ENCODE measurements around the gene CABLES2.

The CABLES2 gene, protein sequence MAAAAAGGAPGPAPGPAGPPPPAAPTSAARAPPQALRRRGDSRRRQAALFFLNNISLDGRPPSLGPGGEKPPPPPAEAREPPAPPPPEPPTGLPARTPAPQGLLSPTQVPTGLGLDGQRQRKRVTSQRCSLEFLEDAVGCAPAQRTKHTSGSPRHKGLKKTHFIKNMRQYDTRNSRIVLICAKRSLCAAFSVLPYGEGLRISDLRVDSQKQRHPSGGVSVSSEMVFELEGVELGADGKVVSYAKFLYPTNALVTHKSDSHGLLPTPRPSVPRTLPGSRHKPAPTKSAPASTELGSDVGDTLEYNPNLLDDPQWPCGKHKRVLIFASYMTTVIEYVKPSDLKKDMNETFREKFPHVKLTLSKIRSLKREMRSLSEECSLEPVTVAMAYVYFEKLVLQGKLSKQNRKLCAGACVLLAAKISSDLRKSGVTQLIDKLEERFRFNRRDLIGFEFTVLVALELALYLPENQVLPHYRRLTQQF

DNA sequence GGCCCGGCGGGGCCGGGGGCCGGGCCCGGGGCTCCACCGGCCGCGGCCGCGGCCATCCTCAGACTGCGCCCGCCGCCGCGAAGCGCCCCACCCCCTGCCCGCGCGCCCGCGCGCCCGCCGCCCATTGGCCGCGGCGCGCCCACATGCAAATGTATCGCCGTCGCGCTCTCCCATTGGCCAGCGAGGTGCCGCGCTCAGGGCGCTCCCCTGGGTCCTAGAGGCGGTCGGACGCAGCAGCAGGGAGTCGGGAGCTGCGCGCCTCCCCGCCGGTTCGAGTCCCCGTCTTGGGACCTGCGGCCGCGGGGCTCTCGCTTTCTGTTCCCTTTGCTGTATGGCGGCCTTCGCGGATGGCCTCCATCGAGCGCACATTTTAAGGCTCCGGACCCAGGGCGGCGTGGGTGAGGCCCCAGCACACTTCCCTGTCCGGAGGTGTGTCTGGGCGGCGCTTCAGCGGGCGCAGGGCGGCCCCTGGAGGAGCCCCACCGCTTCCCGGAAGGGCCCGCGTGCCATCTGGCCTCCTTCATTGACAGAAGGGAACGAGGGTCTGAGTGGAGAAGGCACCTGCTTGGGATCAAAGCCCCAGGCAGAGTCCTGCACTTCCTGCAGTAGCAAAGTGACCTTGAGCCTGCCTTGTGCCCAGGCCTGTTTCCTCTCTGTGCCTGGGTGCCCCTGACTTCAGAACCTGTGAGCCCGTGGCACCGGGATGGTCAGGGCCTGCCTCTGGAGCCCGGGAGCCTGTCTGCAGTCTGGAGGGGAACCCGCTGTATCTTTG is at the start of gene CABLES2:
Gene CABLES2, minus strand, starts transcription at position 65 of the 772 bp plus-strand sequence. Its CDS starts 9 bp downstream, at position 56.
- DNase-seq: peak; percentile 89 to 92

DNA sequence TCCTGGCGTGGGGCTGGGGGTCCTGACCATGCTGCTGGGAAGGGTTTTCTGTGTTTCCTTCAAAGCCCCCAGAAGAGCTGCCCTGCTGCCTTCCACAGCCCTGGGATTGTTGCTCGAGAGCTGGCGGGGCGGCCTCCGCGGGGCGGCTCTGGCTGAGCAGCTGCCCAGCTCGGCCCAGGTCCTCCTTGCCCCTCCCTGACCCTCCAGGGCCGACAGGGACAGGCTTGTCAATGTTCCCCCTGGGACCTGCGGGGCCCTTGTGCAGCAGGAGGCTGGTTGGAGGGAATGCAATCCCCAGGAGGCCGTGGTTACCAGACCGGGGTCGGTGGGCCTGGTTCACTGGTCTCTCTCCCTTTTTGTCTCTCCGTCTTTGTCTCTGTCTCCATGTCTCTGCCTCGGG is 48.8 kb upstream of the CABLES2 start:
- peak in 1 of 2 experiments; percentile 28 for DNase-seq

DNA sequence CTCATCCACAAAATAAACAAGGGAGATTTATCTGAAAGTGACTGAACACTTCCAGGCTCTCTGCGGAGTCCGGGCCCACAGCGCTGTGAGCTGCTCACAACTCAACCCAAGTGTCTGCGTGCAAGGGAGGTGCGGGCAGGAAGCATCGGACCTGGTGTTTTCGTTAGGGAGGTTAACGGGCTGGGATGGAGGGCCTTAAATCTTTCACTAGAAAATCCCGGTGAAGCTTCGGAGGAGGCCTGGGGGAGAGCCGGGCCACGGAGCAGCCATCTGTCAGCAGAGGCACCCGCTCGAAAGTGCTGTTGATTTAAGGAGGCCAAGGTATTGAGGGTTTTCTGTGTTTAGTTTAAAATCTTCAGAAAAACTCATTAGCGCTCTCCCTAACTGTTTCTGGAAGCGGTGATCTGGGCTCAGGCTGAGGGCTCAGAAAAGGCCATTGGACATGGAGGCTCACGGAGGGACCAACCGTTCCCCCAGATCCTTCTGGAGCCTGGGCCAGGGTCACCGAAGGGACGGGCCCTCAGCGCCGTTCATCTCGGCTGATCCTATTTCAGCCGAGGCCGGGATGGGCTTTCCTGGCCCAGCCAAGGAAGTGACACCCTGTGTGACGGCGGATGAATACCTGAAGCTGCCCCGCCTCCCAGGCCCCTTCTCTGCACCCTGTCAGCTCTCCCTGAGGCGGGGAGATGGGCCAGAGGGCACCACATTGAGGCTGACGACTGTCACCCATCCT is 48.0 kb upstream of the CABLES2 start:
- DNase-seq: peak in 1 of 2 experiments; percentile 56

DNA sequence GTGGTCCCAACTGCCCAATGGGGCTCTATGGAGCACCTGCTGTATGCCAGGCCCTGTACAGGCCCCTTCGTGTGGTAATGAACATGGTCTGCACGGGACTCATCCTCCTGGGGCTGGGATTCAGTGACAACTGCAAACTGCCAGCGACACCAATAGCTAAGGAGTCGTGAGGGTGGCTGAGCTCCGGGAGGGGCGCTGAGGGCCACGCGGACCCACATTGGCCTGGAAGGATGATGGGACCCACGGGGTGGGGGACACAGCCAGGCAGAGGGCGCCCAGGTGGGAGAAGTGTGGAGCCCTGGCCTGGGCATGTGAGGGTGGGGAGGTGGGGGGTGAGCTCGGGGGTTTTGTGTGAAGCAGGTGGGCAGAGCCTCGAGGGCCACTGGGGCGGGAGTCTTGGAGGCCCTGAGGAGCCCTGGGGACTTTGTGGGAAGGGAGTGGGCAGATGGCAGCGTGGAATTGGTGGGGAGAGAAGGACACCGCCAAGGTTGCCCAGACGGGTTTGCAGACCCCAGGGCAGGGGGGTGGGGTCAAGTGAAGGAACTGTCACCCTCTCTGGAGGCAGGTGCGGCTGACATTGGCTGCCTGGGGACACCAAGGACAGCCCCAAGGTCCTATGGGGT is 46.2 kb upstream of the CABLES2 start:
- DNase-seq: peak; percentile 16 to 39

DNA sequence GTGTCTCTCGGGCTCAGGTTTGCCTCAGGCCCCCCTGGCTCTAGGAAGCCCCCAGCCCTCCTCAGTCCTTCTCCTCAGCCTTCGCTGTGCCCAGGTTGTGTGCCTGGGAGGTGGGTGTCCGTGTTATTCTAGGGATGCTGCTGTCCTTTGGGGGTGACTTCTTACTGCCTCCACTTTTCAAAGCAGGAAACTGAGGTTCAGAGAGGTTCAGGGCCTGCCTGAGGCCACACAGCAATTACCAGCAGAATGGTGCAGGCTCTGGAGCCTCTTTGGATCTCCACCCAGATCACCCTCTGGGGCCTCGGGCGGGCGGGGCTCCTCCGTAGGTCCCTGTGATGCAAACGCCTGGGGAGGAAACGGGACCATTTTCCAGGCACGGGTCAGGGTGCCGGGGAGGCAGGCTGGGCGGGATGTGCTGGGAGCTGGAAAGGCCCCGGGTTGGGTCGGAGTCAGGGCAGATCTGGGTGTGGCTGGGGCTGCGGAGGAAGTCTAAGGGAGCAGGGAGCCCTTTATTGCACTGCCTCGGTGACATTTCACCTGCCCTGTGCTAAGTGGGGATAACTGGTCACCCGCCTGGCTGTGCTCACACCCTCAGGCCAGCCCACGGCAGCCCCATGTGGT is 45.5 kb upstream of the CABLES2 start:
- DNase-seq: no peak

DNA sequence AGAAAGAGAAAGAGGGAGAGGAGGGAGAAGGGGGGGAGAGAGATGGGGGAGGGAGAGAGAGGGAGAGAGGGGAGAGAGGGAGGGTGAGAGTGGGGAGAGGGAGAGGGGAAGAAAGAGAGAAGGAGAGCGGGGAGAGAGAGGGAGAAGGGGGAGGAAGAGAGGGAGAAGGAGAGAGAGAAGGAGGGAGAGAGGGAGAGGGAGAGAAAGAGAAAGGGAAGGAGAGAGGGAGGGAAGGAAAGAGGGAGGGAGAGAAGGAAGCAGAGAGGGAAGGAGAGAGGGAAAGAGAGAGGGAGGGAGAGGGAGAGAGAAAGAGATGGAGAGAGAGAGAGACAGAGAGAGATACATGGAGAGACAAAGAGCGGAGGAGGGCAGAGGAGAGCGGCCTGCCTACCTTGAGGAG is 44.9 kb upstream of the CABLES2 start:
- no peak for DNase-seq

DNA sequence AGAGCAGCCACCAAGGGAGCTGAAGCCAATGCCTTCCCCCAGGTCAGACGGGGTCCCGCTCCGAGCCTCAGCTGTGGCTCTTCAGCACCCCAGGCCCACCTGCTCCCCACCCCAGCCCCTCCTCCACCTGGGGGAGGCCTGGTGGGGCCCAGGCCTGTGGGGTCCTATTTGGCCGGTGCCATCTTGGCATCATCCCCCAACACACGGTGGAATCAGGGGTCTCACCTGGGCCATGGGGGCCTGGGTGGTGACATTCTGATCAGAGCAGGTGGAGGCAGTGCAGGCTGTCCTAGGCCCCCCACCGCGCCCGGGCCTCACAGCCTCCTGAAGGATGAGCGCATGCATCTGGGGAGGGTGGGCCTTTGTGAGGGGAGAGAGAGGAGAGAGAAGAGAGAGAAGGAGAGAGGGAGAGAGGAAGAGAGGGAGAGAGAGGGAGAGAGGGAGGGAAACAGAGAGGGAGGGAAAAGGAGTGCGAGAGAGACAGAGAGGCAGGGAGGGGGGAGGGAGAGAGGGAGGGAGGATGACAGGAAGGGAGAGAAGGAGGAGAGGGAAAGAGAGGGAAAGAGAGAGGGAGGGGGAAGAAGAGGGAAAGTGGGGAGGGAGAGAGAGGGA is 44.2 kb upstream of the CABLES2 start:
- no peak for DNase-seq

DNA sequence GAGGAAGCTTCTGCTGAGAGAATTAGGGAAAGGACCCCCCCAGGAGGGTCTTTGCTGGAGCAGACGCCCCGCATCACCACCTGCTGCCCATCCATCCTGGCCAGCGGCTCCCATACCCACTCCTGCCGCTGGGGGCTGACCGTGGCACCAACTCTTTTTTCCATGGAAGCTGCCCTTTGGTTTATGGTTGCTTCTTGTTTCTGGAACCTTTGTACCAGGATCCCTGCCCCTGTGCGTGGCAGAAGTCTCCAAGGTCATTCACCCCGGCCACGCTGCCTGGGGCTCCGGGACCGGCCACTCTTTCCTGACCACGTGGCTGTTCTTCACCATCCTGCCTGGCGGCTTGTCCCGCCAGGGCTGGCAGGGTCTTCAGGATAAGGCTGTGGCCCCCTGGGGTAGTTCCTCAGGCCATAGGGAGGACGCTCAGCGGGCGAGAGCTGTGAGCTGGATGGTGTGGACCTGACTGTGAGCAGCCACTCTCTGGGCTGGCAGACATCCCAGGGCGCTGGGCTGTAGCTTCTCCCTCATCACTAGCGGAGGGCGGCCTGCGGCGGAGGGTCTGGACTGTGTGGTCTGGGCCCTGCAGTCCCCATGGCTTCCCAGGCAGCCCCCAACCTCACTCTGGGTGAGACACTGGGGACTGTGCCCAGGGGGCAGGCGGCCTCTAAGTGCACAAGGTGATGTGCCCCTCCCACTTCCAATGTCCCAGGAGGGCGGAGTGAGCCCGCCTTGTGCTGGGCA is 43.0 kb upstream of the CABLES2 start:
- peak in 1 of 2 experiments; percentile 7 for DNase-seq

DNA sequence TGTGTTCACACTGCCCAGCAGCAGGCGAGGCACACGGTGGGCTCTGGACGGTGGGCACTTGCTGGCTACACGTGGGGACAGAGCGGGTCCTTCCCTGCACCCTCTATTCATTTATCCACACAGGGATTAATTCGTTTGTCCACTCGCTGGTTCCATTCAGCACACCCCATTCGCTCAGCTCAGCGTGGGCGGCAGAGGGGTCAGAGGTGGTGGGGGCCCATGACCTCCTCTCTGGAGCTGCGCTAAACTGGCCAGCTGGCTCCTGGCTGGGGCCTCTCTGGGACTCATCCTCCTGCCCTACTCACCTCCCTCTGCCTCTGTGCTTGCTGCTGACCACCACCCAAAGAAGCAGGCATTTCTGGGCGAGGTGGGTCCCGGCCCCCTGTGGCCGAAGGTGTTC is 41.7 kb upstream of the CABLES2 start:
- no peak for DNase-seq

DNA sequence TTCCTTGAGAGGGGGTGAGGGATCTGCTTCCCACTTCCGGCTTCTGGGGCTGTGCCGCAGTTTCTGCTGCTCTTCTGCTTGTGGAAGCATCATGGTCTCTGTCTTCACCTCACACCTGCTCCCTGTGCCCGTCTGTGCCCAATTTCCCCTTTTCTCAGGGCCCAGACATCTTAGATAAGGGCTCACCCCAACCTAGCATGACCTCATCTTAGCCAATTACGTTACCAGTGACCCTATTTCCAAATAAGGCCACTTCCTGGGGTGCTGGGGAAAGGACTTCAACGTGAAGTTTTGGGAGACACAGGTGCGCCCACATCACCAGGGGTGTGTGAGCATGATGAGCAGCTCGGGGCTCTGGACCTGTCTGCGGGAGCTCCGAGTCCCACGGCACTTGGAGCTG is 41.0 kb upstream of the CABLES2 start:
- no peak for DNase-seq

DNA sequence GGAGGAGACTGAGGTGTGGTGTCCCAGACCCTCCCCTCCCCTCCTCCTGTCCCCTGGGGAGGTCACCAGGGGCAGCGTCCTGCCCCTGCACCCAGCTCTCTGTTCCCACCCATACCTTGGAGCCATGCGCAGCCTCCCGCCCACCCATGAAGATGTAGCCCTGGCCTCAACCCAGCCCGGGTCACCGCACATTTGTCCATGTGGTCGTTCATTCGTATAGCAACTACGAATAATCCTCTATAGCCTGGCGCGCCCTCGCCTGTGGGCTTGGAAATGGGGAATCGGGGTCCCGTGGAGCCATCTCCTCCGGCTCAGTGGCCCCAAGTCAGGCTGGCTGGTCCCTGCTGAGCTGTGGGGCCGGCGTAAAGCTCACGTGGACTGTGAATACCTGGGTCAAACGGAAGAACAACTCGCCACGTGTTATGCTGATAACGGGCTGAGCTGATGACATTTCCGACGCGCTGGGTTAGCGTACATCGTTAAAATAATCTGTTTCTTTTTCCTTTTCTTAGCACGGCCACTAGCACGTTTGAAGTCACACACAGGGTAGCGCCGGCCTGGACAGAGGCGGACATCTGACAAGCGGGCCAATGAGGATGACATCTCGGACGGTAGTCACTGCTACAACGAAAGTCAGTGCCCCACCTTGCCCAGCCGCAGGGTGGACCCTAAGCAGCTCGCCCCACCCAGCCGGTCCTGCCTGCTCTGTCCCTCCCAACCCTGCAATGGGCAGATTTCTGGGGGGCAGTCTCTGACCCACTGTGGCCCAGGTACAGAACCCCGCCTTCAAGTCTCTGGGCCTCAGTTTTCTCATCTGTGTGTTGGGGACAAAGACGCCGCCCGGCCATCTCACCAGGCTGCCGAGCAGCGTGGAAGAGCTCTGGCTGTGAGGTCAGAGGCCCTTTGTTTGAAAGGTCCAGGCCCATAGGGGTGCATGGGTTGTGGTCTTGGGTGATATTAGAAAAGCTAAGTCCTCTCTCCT is 40.1 kb upstream of the CABLES2 start:
- no peak for DNase-seq

DNA sequence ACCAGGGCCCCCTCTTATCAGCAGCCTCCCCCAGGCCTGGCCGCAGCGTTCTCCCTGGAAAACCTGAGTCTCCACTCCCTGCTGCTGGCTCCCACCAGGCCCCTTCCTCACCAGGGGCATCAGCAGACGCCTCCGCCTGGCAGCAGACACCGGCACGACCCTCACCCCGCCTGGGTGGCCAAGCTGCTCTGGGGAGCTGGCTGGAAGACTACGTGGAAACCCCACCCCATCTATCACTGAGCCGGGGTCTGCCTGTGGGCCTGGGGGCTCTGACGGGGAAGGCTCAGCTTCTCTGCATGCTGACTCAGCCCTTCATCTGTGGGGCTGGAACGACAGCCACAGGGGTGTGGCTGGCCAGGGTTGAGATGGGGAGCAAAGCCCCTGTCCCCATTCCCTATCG is 39.4 kb upstream of the CABLES2 start:
- DNase-seq: no peak

DNA sequence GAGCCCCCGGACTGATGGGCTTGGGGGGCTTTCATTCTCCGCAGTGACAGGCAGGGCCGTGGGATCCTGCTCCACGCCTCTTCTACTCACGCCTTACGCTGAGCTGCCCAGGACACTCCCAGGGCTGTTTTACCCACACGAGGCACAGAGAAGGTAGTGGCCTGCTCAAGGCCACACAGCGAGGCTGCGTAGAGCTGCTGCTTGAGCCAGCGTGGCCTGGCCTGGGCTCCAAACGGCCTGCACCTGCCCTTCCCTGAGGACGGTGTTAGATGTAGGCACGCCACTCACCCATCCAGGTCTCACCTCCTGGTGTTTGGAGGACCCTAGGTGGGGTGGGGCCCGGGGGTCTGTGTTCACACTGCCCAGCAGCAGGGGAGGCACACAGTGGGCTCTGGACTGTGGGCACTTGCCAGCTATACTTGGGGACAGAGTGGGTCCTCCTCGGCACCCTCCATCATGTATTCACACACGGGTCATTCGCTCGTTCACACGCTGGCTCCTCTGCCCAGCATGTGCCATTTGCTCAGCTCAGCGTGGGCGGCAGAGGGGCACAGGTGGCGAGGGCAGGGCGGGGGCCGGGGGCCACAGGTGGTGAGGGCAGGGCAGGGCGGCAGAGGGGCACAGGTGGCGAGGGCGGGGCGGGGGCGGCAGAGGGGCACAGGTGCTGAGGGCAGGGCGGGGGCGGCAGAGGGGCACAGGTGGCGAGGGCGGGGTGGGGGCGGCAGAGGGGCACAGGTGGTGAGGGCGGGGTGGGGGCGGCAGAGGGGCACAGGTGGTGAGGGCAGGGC is 38.7 kb upstream of the CABLES2 start:
- peak; percentile 65 to 77 for DNase-seq

DNA sequence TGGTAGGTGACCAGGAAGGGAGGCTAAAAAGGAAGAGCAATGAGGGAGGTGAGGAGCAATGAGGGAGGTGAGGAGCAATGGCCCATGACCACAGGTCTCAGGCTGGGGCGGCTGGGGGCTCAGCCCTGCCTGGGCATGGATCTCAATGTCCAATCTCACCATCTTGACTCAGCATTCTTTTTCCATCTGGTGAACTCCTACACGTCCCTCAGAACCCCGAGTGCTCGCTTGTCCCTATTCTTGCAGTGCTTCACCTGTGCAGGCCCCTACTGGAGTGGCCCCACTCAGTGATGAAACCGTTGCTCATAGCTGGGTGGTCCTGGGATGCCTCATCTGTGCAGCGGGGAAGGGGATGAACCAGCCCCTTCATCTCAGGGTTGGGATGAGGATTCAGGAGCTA is 37.2 kb upstream of the CABLES2 start:
- DNase-seq: no peak

DNA sequence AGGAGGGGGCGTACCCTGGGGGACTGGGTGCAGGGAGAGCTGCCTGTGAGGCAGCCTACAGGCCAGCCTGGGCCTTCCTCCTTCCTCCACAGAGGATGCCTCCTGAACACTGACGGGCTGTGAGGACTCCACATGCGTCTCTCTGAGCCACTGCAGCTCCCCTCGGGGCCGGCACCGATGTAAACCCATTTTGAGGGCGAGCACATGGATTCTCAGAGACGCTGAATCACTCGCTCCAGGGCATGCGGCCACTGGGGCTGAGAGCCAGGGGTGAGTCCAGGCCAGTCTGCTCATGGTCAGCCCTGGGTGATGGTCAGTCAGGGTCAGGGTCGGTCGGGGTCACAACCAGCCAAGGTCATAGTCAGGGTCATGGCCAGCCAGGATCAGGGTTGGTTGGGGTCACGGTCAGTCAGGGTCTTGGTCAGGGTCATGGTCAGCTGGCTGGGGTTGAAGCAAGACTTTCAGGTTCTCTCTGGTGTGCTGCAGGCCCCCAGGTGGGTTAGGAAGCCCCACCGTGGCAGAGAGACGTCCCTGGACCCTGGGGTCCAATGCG is 35.0 kb upstream of the CABLES2 start:
- DNase-seq: no peak

DNA sequence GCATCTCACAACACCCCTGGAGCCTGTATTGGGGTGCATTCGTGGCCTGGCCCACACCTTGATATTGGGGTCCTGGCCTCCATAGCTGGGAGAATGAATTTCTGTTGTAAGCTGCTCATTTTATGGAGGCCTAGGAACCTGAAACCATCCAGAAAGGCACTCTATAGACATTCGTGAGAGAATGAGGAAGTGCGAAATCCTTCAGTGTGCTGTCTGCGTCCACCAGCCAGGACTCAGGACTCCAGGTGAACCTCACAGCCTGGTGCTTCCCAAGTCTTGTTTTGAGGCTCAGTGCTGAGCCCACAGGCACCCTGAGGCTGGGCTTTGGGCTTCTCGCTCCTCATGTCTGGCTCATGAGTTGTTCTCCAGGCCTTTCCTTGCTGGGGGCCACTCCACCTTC is 32.1 kb upstream of the CABLES2 start:
- DNase-seq: no peak

DNA sequence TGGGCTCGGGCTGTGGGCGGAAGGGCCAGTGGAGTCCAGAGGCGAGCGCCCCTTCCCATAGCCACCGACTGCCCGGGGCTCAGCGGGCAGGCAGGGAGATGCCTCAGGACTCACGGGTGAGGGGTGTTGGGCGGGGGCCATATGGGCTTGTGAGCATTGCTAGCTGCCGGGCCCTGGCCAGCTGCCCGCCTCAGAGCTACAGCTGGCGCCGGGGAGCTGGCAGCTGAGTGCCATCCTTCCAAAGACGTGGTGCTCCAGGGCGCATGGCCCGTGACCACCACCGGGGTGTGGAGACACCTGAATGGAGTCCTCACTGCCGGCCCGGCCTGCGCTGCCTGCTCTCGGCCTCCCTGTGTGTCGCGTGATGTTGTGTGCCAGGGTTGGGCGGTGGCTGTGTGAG is 30.8 kb upstream of the CABLES2 start:
- peak; percentile 79 to 88 for DNase-seq

DNA sequence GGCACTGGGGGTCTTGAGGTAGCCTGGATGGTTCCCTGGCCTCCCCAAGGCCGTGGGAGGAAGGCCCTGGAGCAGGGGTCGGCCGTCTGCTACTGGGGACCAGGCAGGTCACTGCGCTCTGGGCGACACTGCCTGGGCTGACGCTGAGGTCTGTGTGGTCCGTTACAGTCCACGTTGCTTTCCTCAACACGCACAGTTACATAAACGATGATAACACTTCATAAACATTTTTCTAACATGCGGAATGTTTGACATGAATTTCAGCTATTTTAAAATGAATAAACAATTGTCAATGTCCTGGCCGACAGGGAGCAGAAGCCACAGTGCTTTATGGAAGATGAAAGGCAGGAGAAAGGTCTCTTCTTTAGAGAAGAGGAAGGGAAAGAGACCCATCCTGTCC is 30.4 kb upstream of the CABLES2 start:
- no peak for DNase-seq

DNA sequence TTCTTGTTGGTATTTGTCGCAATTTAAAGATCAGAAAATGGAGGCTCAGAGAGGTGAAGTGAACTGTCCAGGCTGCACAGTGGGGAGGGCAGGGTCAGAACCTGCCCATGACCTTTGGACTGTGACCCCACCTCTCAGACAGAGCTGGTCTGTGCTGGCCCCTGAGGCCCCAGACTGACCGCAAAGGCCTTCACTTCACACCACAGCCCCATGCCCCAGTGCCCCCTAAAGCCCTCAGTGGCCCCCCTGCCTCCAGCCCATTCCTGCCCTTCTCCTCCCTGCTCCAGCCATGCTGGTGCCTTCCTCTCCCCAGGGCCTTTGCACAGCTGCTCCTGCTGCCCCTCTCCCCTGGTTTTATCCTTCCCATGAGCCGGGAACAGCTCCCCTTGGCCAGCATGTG is 29.6 kb upstream of the CABLES2 start:
- no peak for DNase-seq

Data from NCI-H524 (cell line).